ENCODE results near the gene HEATR5B. TPM values are rescaled to one million over a fixed set of nuclear protein-coding genes. Genes with fewer than 3 reads are reported as not detected.

The HEATR5B gene
- total and polyA plus RNA-seq, 9 of the 15 experiments (the other 6 are each of a cell fraction or from before 2014, with no cell fraction given) = 4.2 to 21.7 (median 12.2) TPM

DNA sequence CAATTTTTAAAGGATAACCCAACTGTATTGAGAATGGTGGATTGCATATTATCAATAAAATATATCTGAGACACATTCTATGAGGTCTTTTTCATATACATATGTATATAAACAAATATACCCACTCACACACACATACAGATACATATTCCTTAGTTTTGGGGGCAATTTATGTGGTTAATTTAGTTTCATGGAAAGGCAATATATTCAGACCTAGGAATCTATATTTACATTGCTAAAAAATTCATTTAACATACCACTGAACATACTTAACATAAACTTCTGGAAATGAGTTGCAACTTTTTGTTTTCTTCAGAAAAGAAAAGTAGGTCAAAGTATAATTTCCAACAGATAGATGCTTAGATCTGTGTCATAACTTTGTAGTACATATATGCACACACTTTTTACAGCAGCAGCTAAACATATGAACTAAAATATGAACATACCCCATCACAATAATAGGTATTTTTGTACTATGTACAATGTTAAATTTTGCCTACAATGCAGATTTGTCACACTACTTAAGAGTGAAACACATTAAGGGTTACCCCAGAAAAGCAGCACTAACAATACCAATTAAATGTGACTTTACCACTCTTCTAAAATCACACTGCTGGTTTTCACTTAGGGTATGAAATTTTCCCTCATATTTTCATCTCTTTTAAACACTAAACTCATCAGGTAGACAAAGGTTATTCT is 23.0 kb downstream of the HEATR5B start:
- Histone ChIP-seq H3K9ac (ENCODE audit: insufficient read depth in 1 of 2, low read depth in 2 of 2, low read length in 2 of 2) (no peak overlapping the region), H3K27ac (ENCODE audit: extremely low read depth, low read depth, low read length) (no peak overlapping the region), H3K4me3 (no peak overlapping the region), H3K36me3 (ENCODE audit: control insufficient read depth, insufficient read depth, low read length) (peaks cover 54% of the 10 kb centered on the region), H2AFZ (ENCODE audit: low read depth, low read length) (no peak overlapping the region), H3K27me3 (ENCODE audit: control insufficient read depth in 2 of 2, insufficient read depth in 2 of 2, low read length in 2 of 2) (no peaks in the 10 kb centered on the region), H3K79me2 (ENCODE audit: control insufficient read depth, insufficient read depth, low read length) (no peaks in the 10 kb centered on the region), H3K4me2 (ENCODE audit: insufficient read depth, low read length) (no peak overlapping the region), H4K20me1 (replicated peaks; ENCODE audit: control insufficient read depth, insufficient read depth, low read length) (no peaks in the 10 kb centered on the region), H3K9me3 (replicated peaks; ENCODE audit: control insufficient read depth, insufficient read depth, low read depth, low read length) (no peaks in the 10 kb centered on the region), H3K4me1 (replicated peaks in 1 of 2; ENCODE audit: control insufficient read depth in 2 of 2, insufficient read depth in 2 of 2, low read length in 2 of 2) (no peaks in the 10 kb centered on the region), H3K9me1 (ENCODE audit: control insufficient read depth, insufficient read depth, low read length) (no peaks in the 10 kb centered on the region)
- ChIA-PET POLR2A (no interaction called here), CTCF (ENCODE audit: low intra/inter-chr PET ratio) (no interaction called here)
- TF ChIP-seq ZNF316 (IDR thresholded peaks at IDR 0.05) (peak; percentile 74), C11orf30 (IDR thresholded peaks at IDR 0.05; ENCODE audit: low read depth) (peak; percentile 65), MED1 (CRISPR knock-in tag; IDR thresholded peaks at IDR 0.05; ENCODE audit: borderline replicate concordance) (no peak), MAFG (tag; conservative IDR thresholded peaks at IDR 0.05) (peak; percentile 32; the same call in 1 of the 2 replicates)
- in situ Hi-C loops (cut with MboI) = no loop called here
- FAIRE-seq = no peak
- intact Hi-C loops (cut with micrococcal nuclease) = no loop called here
- no peak for ATAC-seq
- BruUV-seq (replicated peaks) = no TSS peak
- no peak for DNase-seq (ENCODE audit: extremely low read depth in 1 of 4, low spot score in 3 of 4)

DNA sequence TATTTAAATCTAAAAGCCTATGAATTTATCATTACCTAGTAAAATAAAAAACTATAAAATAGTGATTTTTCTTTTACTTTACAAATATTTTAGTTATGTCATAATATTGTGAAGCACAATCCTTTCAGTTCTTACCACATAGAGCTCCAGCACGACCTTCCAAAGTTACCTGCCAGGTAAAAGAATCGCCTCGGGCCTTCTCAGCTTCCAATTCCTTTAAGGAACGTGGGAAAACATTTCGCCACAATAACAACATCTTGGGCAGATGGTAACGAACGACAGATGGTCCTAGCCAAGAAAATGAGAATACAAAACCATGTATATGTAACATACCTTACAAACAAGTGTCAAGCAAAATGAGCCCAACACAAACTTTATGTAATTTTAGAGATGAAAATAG is 23.7 kb downstream of the HEATR5B start:
- Histone ChIP-seq H3K4me1 (replicated peaks in 1 of 2; ENCODE audit: control insufficient read depth in 2 of 2, insufficient read depth in 2 of 2, low read length in 2 of 2) (no peaks in the 10 kb centered on the region), H2AFZ (ENCODE audit: low read depth, low read length) (no peak overlapping the region), H3K4me2 (ENCODE audit: insufficient read depth, low read length) (no peak overlapping the region), H3K4me3 (no peak overlapping the region), H3K9me3 (replicated peaks; ENCODE audit: control insufficient read depth, insufficient read depth, low read depth, low read length) (no peaks in the 10 kb centered on the region), H4K20me1 (replicated peaks; ENCODE audit: control insufficient read depth, insufficient read depth, low read length) (no peaks in the 10 kb centered on the region), H3K9me1 (ENCODE audit: control insufficient read depth, insufficient read depth, low read length) (no peaks in the 10 kb centered on the region), H3K36me3 (ENCODE audit: control insufficient read depth, insufficient read depth, low read length) (peaks cover 54% of the 10 kb centered on the region), H3K27me3 (ENCODE audit: control insufficient read depth in 2 of 2, insufficient read depth in 2 of 2, low read length in 2 of 2) (no peaks in the 10 kb centered on the region), H3K9ac (ENCODE audit: insufficient read depth in 1 of 2, low read depth in 2 of 2, low read length in 2 of 2) (no peak overlapping the region), H3K79me2 (ENCODE audit: control insufficient read depth, insufficient read depth, low read length) (no peaks in the 10 kb centered on the region), H3K27ac (ENCODE audit: extremely low read depth, low read depth, low read length) (no peak overlapping the region)
- no peak for ATAC-seq
- intact Hi-C loops (cut with micrococcal nuclease) (no loop called here), in situ Hi-C loops (cut with MboI) (no loop called here)
- DNase-seq (ENCODE audit: extremely low read depth in 1 of 4, low spot score in 3 of 4) = no peak
- FAIRE-seq = no peak
- 71% methylated on average over 7 of the region's 7 CpGs for WGBS (ENCODE audit: insufficient coverage, low coverage, missing lambda C conversion rate)
- ChIA-PET CTCF (ENCODE audit: low intra/inter-chr PET ratio) (no interaction called here), POLR2A (no interaction called here)
- TF ChIP-seq FOXP1 (CRISPR knock-in tag; IDR thresholded peaks at IDR 0.05) (no peak), CXXC5 (CRISPR knock-in tag; IDR thresholded peaks at IDR 0.05) (no peak), IFI16 (CRISPR knock-in tag; IDR thresholded peaks at IDR 0.05) (no peak)
- BruUV-seq (replicated peaks) = no TSS peak
